ENCODE measurements around the gene CDC25C. TPM values are rescaled to one million over a fixed set of nuclear protein-coding genes. Genes with fewer than 3 reads are reported as not detected.

CDC25C gene
- total and polyA plus RNA-seq, 9 of the 15 experiments (the other 6 are each of a cell fraction or from before 2014, with no cell fraction given), result 19.1 to 63.7 (median 31.9) TPM

DNA sequence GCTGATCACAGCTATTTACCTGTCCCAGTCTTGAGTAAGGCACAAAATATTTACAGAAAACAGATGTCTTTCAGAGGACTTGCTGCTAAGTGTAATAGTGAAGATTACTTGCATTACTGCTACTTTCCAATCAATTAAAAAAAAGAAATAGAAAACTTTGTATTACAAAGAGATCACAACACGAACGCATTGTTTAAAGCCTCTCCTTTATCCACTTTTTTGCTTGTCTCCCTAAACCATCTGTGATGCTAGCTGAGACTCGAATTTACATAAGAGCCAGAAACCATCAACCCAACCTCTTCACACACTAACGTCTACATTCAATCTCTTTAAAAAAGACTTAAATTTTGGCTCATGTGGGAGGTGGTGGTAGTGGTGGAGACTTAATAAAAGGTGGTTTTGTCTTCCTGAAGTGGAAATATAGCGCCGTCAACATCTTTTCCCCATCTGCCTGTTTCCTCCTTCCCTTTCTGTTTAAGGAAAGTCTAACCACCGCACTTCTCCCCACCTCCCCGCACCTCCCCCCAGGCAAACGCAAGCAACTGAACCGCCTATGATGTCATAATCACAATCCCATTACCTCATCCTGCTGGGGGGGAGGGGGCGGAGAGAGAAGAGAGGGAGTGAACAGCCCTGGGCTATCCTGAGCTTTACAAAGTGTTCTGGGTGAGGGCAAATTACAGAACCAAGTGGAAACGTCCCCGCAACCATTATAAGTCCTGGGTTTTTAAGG is 5.5 kb upstream of the CDC25C start (continued):
- TF ChIP-seq, protein P1, sequence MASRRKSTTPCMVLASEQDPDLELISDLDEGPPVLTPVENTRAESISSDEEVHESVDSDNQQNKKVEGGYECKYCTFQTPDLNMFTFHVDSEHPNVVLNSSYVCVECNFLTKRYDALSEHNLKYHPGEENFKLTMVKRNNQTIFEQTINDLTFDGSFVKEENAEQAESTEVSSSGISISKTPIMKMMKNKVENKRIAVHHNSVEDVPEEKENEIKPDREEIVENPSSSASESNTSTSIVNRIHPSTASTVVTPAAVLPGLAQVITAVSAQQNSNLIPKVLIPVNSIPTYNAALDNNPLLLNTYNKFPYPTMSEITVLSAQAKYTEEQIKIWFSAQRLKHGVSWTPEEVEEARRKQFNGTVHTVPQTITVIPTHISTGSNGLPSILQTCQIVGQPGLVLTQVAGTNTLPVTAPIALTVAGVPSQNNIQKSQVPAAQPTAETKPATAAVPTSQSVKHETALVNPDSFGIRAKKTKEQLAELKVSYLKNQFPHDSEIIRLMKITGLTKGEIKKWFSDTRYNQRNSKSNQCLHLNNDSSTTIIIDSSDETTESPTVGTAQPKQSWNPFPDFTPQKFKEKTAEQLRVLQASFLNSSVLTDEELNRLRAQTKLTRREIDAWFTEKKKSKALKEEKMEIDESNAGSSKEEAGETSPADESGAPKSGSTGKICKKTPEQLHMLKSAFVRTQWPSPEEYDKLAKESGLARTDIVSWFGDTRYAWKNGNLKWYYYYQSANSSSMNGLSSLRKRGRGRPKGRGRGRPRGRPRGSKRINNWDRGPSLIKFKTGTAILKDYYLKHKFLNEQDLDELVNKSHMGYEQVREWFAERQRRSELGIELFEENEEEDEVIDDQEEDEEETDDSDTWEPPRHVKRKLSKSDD (conservative IDR thresholded peaks at IDR 0.05; ENCODE audit: low read length), result no peak
- no peak for TF ChIP-seq DNMT1 (IDR thresholded peaks at IDR 0.05)
- TF ChIP-seq, protein P2, sequence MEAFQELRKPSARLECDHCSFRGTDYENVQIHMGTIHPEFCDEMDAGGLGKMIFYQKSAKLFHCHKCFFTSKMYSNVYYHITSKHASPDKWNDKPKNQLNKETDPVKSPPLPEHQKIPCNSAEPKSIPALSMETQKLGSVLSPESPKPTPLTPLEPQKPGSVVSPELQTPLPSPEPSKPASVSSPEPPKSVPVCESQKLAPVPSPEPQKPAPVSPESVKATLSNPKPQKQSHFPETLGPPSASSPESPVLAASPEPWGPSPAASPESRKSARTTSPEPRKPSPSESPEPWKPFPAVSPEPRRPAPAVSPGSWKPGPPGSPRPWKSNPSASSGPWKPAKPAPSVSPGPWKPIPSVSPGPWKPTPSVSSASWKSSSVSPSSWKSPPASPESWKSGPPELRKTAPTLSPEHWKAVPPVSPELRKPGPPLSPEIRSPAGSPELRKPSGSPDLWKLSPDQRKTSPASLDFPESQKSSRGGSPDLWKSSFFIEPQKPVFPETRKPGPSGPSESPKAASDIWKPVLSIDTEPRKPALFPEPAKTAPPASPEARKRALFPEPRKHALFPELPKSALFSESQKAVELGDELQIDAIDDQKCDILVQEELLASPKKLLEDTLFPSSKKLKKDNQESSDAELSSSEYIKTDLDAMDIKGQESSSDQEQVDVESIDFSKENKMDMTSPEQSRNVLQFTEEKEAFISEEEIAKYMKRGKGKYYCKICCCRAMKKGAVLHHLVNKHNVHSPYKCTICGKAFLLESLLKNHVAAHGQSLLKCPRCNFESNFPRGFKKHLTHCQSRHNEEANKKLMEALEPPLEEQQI (IDR thresholded peaks at IDR 0.05), result no peak
- no peak for TF ChIP-seq BCL6 (CRISPR knock-in tag; IDR thresholded peaks at IDR 0.05)
- TF ChIP-seq ZNF165 (CRISPR knock-in tag; IDR thresholded peaks at IDR 0.05; ENCODE audit: borderline replicate concordance), result no peak
- TF ChIP-seq ZNF143 (CRISPR knock-in tag; IDR thresholded peaks at IDR 0.05), result no peak
- TF ChIP-seq NFIC (IDR thresholded peaks at IDR 0.05), result peak; percentile 28; the same call in 1 of the 2 replicates
- TF ChIP-seq ZNF830 (CRISPR knock-in tag; IDR thresholded peaks at IDR 0.05), result no peak
- TF ChIP-seq BRF1 (IDR thresholded peaks at IDR 0.05; ENCODE audit: borderline replicate concordance, extremely low read depth, insufficient read length), result no peak
- peak in 1 of 2 experiments; percentile 95; a peak in 2 of 4 replicates for TF ChIP-seq TBL1XR1 (IDR thresholded peaks at IDR 0.05; ENCODE audit: low read length in 2 of 2)
- TF ChIP-seq EP300 (IDR thresholded peaks at IDR 0.05; ENCODE audit: low read length), result peak; percentile 68
- TF ChIP-seq POU5F1 (IDR thresholded peaks at IDR 0.05; ENCODE audit: borderline replicate concordance, low read depth, low read length, partially characterized antibody), result no peak
- TF ChIP-seq TBP (optimal IDR thresholded peaks at IDR 0.05; ENCODE audit: low read depth, low read length), result peak; percentile 73
- no peak for TF ChIP-seq THRAP3 (IDR thresholded peaks at IDR 0.05; ENCODE audit: borderline replicate concordance)
- TF ChIP-seq PCBP2 (IDR thresholded peaks at IDR 0.05; ENCODE audit: low read depth, low read length, poor library complexity, severe bottlenecking), result no peak
- TF ChIP-seq YBX1 (IDR thresholded peaks at IDR 0.05), result no peak
- no peak for TF ChIP-seq HNRNPK (IDR thresholded peaks at IDR 0.05; ENCODE audit: low read depth, low read length, poor library complexity, severe bottlenecking)
- no peak for TF ChIP-seq ASH1L (IDR thresholded peaks at IDR 0.05; ENCODE audit: borderline replicate concordance, low read depth, partially characterized antibody)
- no peak for TF ChIP-seq ETV5 (CRISPR knock-in tag; IDR thresholded peaks at IDR 0.05; ENCODE audit: low read depth)
- TF ChIP-seq, protein P3, sequence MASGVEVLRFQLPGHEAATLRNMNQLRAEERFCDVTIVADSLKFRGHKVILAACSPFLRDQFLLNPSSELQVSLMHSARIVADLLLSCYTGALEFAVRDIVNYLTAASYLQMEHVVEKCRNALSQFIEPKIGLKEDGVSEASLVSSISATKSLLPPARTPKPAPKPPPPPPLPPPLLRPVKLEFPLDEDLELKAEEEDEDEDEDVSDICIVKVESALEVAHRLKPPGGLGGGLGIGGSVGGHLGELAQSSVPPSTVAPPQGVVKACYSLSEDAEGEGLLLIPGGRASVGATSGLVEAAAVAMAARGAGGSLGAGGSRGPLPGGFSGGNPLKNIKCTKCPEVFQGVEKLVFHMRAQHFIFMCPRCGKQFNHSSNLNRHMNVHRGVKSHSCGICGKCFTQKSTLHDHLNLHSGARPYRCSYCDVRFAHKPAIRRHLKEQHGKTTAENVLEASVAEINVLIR (CRISPR knock-in tag; IDR thresholded peaks at IDR 0.05), result peak; percentile 97
- no peak for TF ChIP-seq ZBTB1 (CRISPR knock-in tag; IDR thresholded peaks at IDR 0.05; ENCODE audit: borderline replicate concordance, low read depth)
- no peak for TF ChIP-seq MTA2 (IDR thresholded peaks at IDR 0.05; ENCODE audit: low read depth)

Measured in K562 (cell line).